Neuronal stem cell (in vitro differentiated cells): ENCODE measurements around the gene DVL1.

Source experiments
- DNase-seq: peaks from one replicate; pipeline ENCODE4 v3.0.0-alpha.2; 2013; ENCODE audit warnings: low spot score
- H2AFZ ChIP-seq: one replicate; pipeline ENCODE4 v1.6.1; 2013; ENCODE audit warnings: mild to moderate bottlenecking, low read length, inconsistent platforms
- H2AK5ac ChIP-seq: 2 replicates; pipeline ENCODE4 v1.6.1; 2013; ENCODE audit warnings: low read depth, mild to moderate bottlenecking, inconsistent platforms, low read length, moderate library complexity, mixed read lengths
- H2BK120ac ChIP-seq: 2 replicates; pipeline ENCODE4 v1.6.1; 2013; ENCODE audit warnings: low read depth, mild to moderate bottlenecking, inconsistent platforms, low read length, moderate library complexity, mixed read lengths
- H2BK12ac ChIP-seq: one replicate; pipeline ENCODE4 v1.6.1; 2013; ENCODE audit warnings: low read length, inconsistent platforms
- H2BK15ac ChIP-seq: 2 replicates; pipeline ENCODE4 v1.6.1; 2013; ENCODE audit warnings: mild to moderate bottlenecking, low read length, inconsistent platforms, mixed read lengths
- H2BK5ac ChIP-seq: one replicate; pipeline ENCODE4 v1.6.1; 2013; ENCODE audit warnings: inconsistent platforms, mild to moderate bottlenecking, low read length, moderate library complexity
- H3K14ac ChIP-seq: one replicate; pipeline ENCODE4 v1.6.1; 2013; ENCODE audit warnings: low read length, inconsistent platforms
- H3K18ac ChIP-seq: 2 replicates; pipeline ENCODE4 v1.6.1; 2013; ENCODE audit warnings: low read length, inconsistent platforms
- H3K23ac ChIP-seq: 2 replicates; pipeline ENCODE4 v1.6.1; 2013; ENCODE audit warnings: low read depth, mild to moderate bottlenecking, mixed read lengths, low read length, inconsistent platforms; ENCODE audit not compliant: poor library complexity
- H3K27ac ChIP-seq: replicated peaks from 3 replicates; pipeline ENCODE4 v1.5.1; 2013; ENCODE audit warnings: low read length, inconsistent platforms
- H3K27me3 ChIP-seq, 3 experiments: 2 replicates each; pipeline ENCODE4 v1.6.1; 2013; ENCODE audit warnings: low read length in 3 of 3, mild to moderate bottlenecking in 2 of 3, inconsistent platforms in 1 of 3, low read depth in 1 of 3, mixed read lengths in 1 of 3, moderate library complexity in 1 of 3; ENCODE audit not compliant: control insufficient read depth in 3 of 3, insufficient read depth in 3 of 3
- H3K36me3 ChIP-seq, 2 donors: replicated peaks in 1 of 2; 2 replicates each; pipeline ENCODE4 v1.6.1; 2013; ENCODE audit warnings: low read length in 2 of 2; ENCODE audit not compliant: control insufficient read depth in 2 of 2, insufficient read depth in 2 of 2
- H3K4ac ChIP-seq: 2 replicates; pipeline ENCODE4 v1.6.1; 2013; ENCODE audit warnings: inconsistent platforms, mild to moderate bottlenecking, low read length, moderate library complexity
- H3K4me1 ChIP-seq, 2 donors: 1 replicate in 1 of 2; 2 replicates in 1 of 2; pipeline ENCODE4 v1.6.1; 2013; ENCODE audit warnings: low read length in 2 of 2, low read depth in 1 of 2; ENCODE audit not compliant: control insufficient read depth in 2 of 2, insufficient read depth in 1 of 2
- H3K4me2 ChIP-seq: one replicate; pipeline ENCODE4 v1.6.1; 2013; ENCODE audit warnings: mild to moderate bottlenecking, low read length, inconsistent platforms; ENCODE audit not compliant: insufficient read depth, poor library complexity, severe bottlenecking
- H3K4me3 ChIP-seq, 2 donors: 2 replicates each; pipeline ENCODE4 v1.5.1; 2013; ENCODE audit warnings: low read length in 2 of 2, mild to moderate bottlenecking in 2 of 2, inconsistent platforms in 1 of 2, moderate library complexity in 1 of 2
- H3K79me1 ChIP-seq: one replicate; pipeline ENCODE4 v1.6.1; 2013; ENCODE audit warnings: low read depth, mild to moderate bottlenecking, inconsistent platforms, low read length, moderate library complexity
- H3K9ac ChIP-seq: one replicate; pipeline ENCODE4 v1.6.1; 2013; ENCODE audit warnings: mild to moderate bottlenecking, low read depth, low read length, inconsistent platforms; ENCODE audit not compliant: poor library complexity
- H3K9me3 ChIP-seq, 2 donors: replicated peaks in 1 of 2; 2 replicates each; pipeline versions ENCODE3 to v1.6.1; 2013; ENCODE audit warnings: low read length in 2 of 2, mild to moderate bottlenecking in 2 of 2, inconsistent platforms in 1 of 2, low read depth in 1 of 2, mixed read lengths in 1 of 2, moderate library complexity in 1 of 2; ENCODE audit not compliant: control insufficient read depth in 2 of 2, insufficient read depth in 1 of 2
- H4K8ac ChIP-seq: one replicate; pipeline ENCODE4 v1.6.1; 2013; ENCODE audit warnings: low read depth, mild to moderate bottlenecking, inconsistent platforms, low read length, moderate library complexity
- H4K91ac ChIP-seq: one replicate; pipeline ENCODE4 v1.6.1; 2013; ENCODE audit warnings: low read length, low read depth, mild to moderate bottlenecking, inconsistent platforms; ENCODE audit not compliant: poor library complexity
- WGBS, 2 donors: extraction: QIAGEN DNeasy Blood & Tissue Kit; methylation state at CpG; one replicate each; pipeline ENCODE4 v1.1.7; 2013; ENCODE audit warnings: missing lambda C conversion rate in 2 of 2, mixed read lengths in 1 of 2; ENCODE audit not compliant: insufficient read length in 2 of 2, insufficient replicate concordance in 1 of 2; ENCODE audit errors: extremely low coverage in 2 of 2; 5-methylcytosine and 5-hydroxymethylcytosine counted together

The DVL1 gene

DNA sequence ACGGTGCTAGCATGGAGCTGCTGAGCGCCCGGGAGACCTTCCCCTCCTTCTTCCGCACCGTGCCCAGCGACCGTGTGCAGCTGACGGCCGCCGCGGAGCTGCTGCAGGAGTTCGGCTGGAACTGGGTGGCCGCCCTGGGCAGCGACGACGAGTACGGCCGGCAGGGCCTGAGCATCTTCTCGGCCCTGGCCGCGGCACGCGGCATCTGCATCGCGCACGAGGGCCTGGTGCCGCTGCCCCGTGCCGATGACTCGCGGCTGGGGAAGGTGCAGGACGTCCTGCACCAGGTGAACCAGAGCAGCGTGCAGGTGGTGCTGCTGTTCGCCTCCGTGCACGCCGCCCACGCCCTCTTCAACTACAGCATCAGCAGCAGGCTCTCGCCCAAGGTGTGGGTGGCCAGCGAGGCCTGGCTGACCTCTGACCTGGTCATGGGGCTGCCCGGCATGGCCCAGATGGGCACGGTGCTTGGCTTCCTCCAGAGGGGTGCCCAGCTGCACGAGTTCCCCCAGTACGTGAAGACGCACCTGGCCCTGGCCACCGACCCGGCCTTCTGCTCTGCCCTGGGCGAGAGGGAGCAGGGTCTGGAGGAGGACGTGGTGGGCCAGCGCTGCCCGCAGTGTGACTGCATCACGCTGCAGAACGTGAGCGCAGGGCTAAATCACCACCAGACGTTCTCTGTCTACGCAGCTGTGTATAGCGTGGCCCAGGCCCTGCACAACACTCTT lies 17.0 kb downstream of the DVL1 start:
- Histone ChIP-seq H3K14ac (peak overlapping the region; percentile 38), H3K79me1 (peaks cover 14% of the 10 kb centered on the region), H3K4me2 (no peak overlapping the region), H3K36me3 (peaks cover 13 to 28% of the 10 kb centered on the region in 2 donors), H3K4ac (peak overlapping the region; percentile 53), H3K4me3 (no peak overlapping the region), H3K23ac (peak overlapping the region; percentile 99), H2BK15ac (no peak overlapping the region), H3K18ac (no peak overlapping the region), H3K27me3 (peaks cover 0 to 2% (median 0%) of the 10 kb centered on the region in 3 experiments), H2AFZ (no peak overlapping the region), H2AK5ac (no peak overlapping the region), H3K27ac (no peak overlapping the region), H2BK5ac (peak overlapping the region; percentile 13), H3K9me3 (peaks cover 0 to 9% of the 10 kb centered on the region in 2 donors), H3K9ac (peak overlapping the region; percentile 70), H2BK12ac (peak overlapping the region; percentile 6), H4K8ac (peak overlapping the region; percentile 43), H3K4me1 (peaks cover 8 to 11% of the 10 kb centered on the region in 2 donors), H2BK120ac (no peak overlapping the region), H4K91ac (no peak overlapping the region)
- DNase-seq: no peak
- WGBS, 2 donors: no CpG with 5 or more reads among the region's 57 CpGs

DNA sequence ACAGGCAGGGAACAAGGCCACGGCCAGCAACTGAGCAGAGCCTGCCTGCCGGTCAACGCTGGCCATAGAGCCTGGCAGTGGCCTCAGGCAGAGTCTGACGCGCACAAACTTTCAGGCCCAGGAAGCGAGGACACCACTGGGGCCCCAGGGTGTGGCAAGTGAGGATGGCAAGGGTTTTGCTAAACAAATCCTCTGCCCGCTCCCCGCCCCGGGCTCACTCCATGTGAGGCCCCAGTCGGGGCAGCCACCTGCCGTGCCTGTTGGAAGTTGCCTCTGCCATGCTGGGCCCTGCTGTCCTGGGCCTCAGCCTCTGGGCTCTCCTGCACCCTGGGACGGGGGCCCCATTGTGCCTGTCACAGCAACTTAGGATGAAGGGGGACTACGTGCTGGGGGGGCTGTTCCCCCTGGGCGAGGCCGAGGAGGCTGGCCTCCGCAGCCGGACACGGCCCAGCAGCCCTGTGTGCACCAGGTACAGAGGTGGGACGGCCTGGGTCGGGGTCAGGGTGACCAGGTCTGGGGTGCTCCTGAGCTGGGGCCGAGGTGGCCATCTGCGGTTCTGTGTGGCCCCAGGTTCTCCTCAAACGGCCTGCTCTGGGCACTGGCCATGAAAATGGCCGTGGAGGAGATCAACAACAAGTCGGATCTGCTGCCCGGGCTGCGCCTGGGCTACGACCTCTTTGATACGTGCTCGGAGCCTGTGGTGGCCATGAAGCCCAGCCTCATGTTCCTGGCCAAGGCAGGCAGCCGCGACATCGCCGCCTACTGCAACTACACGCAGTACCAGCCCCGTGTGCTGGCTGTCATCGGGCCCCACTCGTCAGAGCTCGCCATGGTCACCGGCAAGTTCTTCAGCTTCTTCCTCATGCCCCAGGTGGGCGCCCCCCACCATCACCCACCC lies 17.9 kb downstream of the DVL1 start, which contains the start of gene TAS1R3:
Gene TAS1R3, plus strand, starts transcription at position 213 of the 898 bp plus-strand sequence. Its CDS starts 66 bp downstream, at position 279.
- Histone ChIP-seq H2AFZ (no peak within 1 kb of the TSS), H2BK15ac (peak within 1 kb of the TSS; percentile 37), H3K27ac (no peak within 1 kb of the TSS), H3K4me2 (no peak within 1 kb of the TSS), H3K14ac (peak within 1 kb of the TSS; percentile 82), H3K4me1 (peaks cover 8 to 11% of the 10 kb centered on the region in 2 donors), H4K8ac (peak within 1 kb of the TSS; percentile 82), H3K18ac (peak within 1 kb of the TSS; percentile 76), H3K36me3 (peaks cover 15 to 26% of the 10 kb centered on the region in 2 donors), H4K91ac (no peak within 1 kb of the TSS), H3K79me1 (peaks cover 14% of the 10 kb centered on the region), H2AK5ac (peak within 1 kb of the TSS; percentile 7), H3K9ac (peak within 1 kb of the TSS; percentile 80), H3K27me3 (peaks cover 0 to 2% (median 0%) of the 10 kb centered on the region in 3 experiments), H2BK120ac (peak within 1 kb of the TSS; percentile 61), H3K23ac (peak within 1 kb of the TSS; percentile 99), H2BK5ac (peak within 1 kb of the TSS; percentile 53), H2BK12ac (peak within 1 kb of the TSS; percentile 6), H3K4ac (peak within 1 kb of the TSS; percentile 53), H3K4me3 (peak within 1 kb of the TSS in 1 of 2 donors; percentile 73), H3K9me3 (peaks cover 0 to 9% of the 10 kb centered on the region in 2 donors)
- WGBS, 2 donors: no CpG with 5 or more reads among the region's 41 CpGs
- DNase-seq: no peak

- no peak overlapping the region for H2BK120ac ChIP-seq
- peak overlapping the region; percentile 92 for H3K23ac ChIP-seq
- H2BK15ac ChIP-seq: peak overlapping the region; percentile 37
- peaks cover 0 to 2% (median 0%) of the 10 kb centered on the region in 3 experiments for H3K27me3 ChIP-seq
- peaks cover 15 to 32% of the 10 kb centered on the region in 2 donors for H3K36me3 ChIP-seq
- H3K4me3 ChIP-seq: no peak overlapping the region
- H3K14ac ChIP-seq: peak overlapping the region; percentile 82
- H2BK12ac ChIP-seq: peak overlapping the region; percentile 6
- peaks cover 0 to 9% of the 10 kb centered on the region in 2 donors for H3K9me3 ChIP-seq
- peak overlapping the region; percentile 80 for H3K9ac ChIP-seq
- H2AFZ ChIP-seq: no peak overlapping the region
- H2BK5ac ChIP-seq: peak overlapping the region; percentile 53
- WGBS, 2 donors: no CpG with 5 or more reads among the region's 15 CpGs
- no peak for DNase-seq
- H3K79me1 ChIP-seq: peaks cover 18% of the 10 kb centered on the region
- H3K4me2 ChIP-seq: no peak overlapping the region
- H2AK5ac ChIP-seq: no peak overlapping the region
- H3K27ac ChIP-seq: no peak overlapping the region
- peak overlapping the region; percentile 76 for H3K18ac ChIP-seq
- no peak overlapping the region for H3K4ac ChIP-seq
- no peak overlapping the region for H4K91ac ChIP-seq
- H3K4me1 ChIP-seq: peaks cover 11 to 12% of the 10 kb centered on the region in 2 donors
- peak overlapping the region; percentile 82 for H4K8ac ChIP-seq
Measured at GRCh38 chr1:1330366-1331067, 18.7 kb downstream of the DVL1 start.
